Astrocyte (in vitro differentiated cells and primary cell): ENCODE results near the gene TEX29. TPM values are rescaled to one million over a fixed set of nuclear protein-coding genes. Genes with fewer than 3 reads are reported as not detected.

ENCODE experiments used
- DNase-seq: peaks from one replicate; pipeline ENCODE4 v3.0.0-alpha.2; 2010; ENCODE audit warnings: low read depth
- FAIRE-seq: peaks from 2 replicates; lab custom pipeline; 2011; peaks lifted over from hg19 to GRCh38; lab: Jason Lieb, UNC
- H2AFZ ChIP-seq: 2 replicates; pipeline ENCODE4 v1.6.0; 2012; ENCODE audit warnings: low read depth, low read length, inconsistent platforms
- H3K27ac ChIP-seq: 2 replicates; pipeline ENCODE4 v1.5.1; 2011; ENCODE audit warnings: low read depth, low read length, inconsistent platforms
- H3K27me3 ChIP-seq: 2 replicates; pipeline ENCODE4 v1.6.0; 2011; ENCODE audit warnings: low read length, inconsistent platforms; ENCODE audit not compliant: insufficient read depth
- H3K36me3 ChIP-seq: 2 replicates; pipeline ENCODE4 v1.5.1; 2011; ENCODE audit warnings: low read length, inconsistent platforms; ENCODE audit not compliant: insufficient read depth
- H3K4me1 ChIP-seq: 2 replicates; pipeline ENCODE4 v1.5.1; 2011; ENCODE audit warnings: low read length, inconsistent platforms; ENCODE audit not compliant: insufficient read depth
- H3K4me2 ChIP-seq: 2 replicates; pipeline ENCODE4 v1.6.0; 2012; ENCODE audit warnings: low read length, inconsistent platforms
- H3K4me3 ChIP-seq: 2 replicates; pipeline ENCODE4 v1.5.1; 2011; ENCODE audit warnings: low read depth, mild to moderate bottlenecking, low read length, inconsistent platforms; ENCODE audit not compliant: insufficient read depth
- H3K79me2 ChIP-seq: 2 replicates; pipeline ENCODE4 v1.6.0; 2012; ENCODE audit warnings: mild to moderate bottlenecking, low read length, inconsistent platforms; ENCODE audit not compliant: insufficient read depth
- H3K9ac ChIP-seq: 2 replicates; pipeline ENCODE4 v1.6.0; 2012; ENCODE audit warnings: mild to moderate bottlenecking, low read length, inconsistent platforms
- H3K9me3 ChIP-seq: 2 replicates; pipeline ENCODE4 v1.5.1; 2012; ENCODE audit warnings: low read depth, mild to moderate bottlenecking, low read length, inconsistent platforms; ENCODE audit not compliant: insufficient read depth
- H4K20me1 ChIP-seq: 2 replicates; pipeline ENCODE4 v1.6.0; 2012; ENCODE audit warnings: low read length, inconsistent platforms; ENCODE audit not compliant: insufficient read depth
- H3K27ac Mint-ChIP-seq: one replicate; pipeline ENCODE4 v1.8.0; 2021; ENCODE audit warnings: mild to moderate bottlenecking, mixed read lengths; ENCODE audit not compliant: unreplicated experiment
- H3K27me3 Mint-ChIP-seq: one replicate; pipeline ENCODE4 v1.8.0; 2021; ENCODE audit warnings: low read depth, mixed read lengths; ENCODE audit not compliant: unreplicated experiment
- H3K36me3 Mint-ChIP-seq: one replicate; pipeline ENCODE4 v1.8.0; 2021; ENCODE audit warnings: low read depth, mixed read lengths; ENCODE audit not compliant: unreplicated experiment
- H3K4me1 Mint-ChIP-seq: one replicate; pipeline ENCODE4 v1.8.0; 2021; ENCODE audit warnings: low read depth, mixed read lengths; ENCODE audit not compliant: unreplicated experiment
- H3K4me3 Mint-ChIP-seq: one replicate; pipeline ENCODE4 v1.8.0; 2021; ENCODE audit warnings: mild to moderate bottlenecking, moderate library complexity, mixed read lengths; ENCODE audit not compliant: unreplicated experiment
- H3K9me3 Mint-ChIP-seq: one replicate; pipeline ENCODE4 v1.8.0; 2021; ENCODE audit warnings: mild to moderate bottlenecking, mixed read lengths; ENCODE audit not compliant: unreplicated experiment
- EZH2 ChIP-seq: IDR thresholded peaks from 2 replicates; pipeline ENCODE4 v1.6.1; 2012; ENCODE audit warnings: mild to moderate bottlenecking, low read length, inconsistent platforms; ENCODE audit not compliant: insufficient read depth
- total RNA-seq: library from RNA; stranded (reverse); gene quantifications from 2 replicates; pipeline ENCODE4 v1.2.1, GENCODE V29; 2021
- TF ChIP-seq, protein P1 (sequence below): IDR thresholded peaks from 2 replicates; pipeline ENCODE4 v1.5.1; 2011; ENCODE audit warnings: low read depth, mild to moderate bottlenecking, inconsistent platforms, low read length, moderate library complexity; ENCODE audit not compliant: insufficient read depth

TEX29 gene
- total RNA-seq, 1 donor from 2014 or later = 0.43 TPM

DNA sequence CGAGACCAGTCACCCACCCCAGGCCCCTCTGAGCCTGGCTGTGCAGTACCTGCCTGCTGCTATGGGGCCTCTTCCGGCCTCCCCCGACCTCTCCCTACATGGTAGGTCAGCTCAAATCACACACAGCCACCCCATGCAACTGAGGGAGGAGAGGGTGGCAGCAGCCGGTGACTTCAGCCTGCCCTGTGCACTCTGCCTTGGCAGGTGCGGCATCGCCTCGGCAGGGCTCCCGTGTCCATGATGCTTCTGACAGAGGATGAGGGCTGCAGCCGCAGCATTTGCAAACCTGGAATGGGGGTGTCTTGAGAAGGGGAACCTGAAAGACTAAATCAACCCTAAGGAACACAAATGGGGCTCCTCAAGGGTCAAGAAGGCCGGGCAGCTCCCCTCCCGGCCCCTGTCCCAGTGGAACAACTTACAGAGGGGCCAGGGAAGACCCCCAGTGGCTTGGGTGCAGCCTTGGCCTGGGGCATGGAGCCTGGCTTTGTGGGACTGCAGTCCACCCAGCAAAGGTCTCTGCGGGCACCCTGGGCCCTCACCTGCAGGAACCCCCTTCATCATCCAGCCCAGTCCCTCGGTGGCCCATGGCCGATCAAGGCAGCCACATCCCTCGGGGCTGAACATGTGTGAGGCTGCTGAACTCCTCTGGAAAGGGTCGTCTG lies 6.7 kb downstream of the TEX29 start:
- Mint-ChIP-seq H3K4me3 (no peak overlapping the region), H3K4me1 (no peaks in the 10 kb centered on the region), H3K36me3 (peaks cover 17% of the 10 kb centered on the region), H3K9me3 (no peaks in the 10 kb centered on the region), H3K27me3 (peaks cover 17% of the 10 kb centered on the region), H3K27ac (no peak overlapping the region)
- Histone ChIP-seq H3K9ac (no peak overlapping the region), H3K9me3 (no peaks in the 10 kb centered on the region), H4K20me1 (no peaks in the 10 kb centered on the region), H2AFZ (no peak overlapping the region), H3K36me3 (no peaks in the 10 kb centered on the region), H3K4me1 (no peaks in the 10 kb centered on the region), H3K4me2 (no peak overlapping the region), H3K27me3 (no peaks in the 10 kb centered on the region), H3K79me2 (no peaks in the 10 kb centered on the region), H3K4me3 (no peak overlapping the region), H3K27ac (no peak overlapping the region)
- DNase-seq = no peak
- TF ChIP-seq EZH2 = no peak
- TF ChIP-seq, protein P1, sequence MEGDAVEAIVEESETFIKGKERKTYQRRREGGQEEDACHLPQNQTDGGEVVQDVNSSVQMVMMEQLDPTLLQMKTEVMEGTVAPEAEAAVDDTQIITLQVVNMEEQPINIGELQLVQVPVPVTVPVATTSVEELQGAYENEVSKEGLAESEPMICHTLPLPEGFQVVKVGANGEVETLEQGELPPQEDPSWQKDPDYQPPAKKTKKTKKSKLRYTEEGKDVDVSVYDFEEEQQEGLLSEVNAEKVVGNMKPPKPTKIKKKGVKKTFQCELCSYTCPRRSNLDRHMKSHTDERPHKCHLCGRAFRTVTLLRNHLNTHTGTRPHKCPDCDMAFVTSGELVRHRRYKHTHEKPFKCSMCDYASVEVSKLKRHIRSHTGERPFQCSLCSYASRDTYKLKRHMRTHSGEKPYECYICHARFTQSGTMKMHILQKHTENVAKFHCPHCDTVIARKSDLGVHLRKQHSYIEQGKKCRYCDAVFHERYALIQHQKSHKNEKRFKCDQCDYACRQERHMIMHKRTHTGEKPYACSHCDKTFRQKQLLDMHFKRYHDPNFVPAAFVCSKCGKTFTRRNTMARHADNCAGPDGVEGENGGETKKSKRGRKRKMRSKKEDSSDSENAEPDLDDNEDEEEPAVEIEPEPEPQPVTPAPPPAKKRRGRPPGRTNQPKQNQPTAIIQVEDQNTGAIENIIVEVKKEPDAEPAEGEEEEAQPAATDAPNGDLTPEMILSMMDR = no peak
- no peak for FAIRE-seq

- DNase-seq = no peak
- Mint-ChIP-seq H3K27ac (no peak overlapping the region), H3K4me3 (no peak overlapping the region), H3K36me3 (peaks cover 17% of the 10 kb centered on the region), H3K27me3 (peaks cover 17% of the 10 kb centered on the region), H3K9me3 (no peaks in the 10 kb centered on the region), H3K4me1 (no peaks in the 10 kb centered on the region)
- TF ChIP-seq EZH2 = no peak
- TF ChIP-seq, protein P1 = no peak
- Histone ChIP-seq H3K4me1 (no peaks in the 10 kb centered on the region), H4K20me1 (no peaks in the 10 kb centered on the region), H3K4me3 (no peak overlapping the region), H2AFZ (no peak overlapping the region), H3K27me3 (no peaks in the 10 kb centered on the region), H3K27ac (no peak overlapping the region), H3K9me3 (no peaks in the 10 kb centered on the region), H3K4me2 (no peak overlapping the region), H3K9ac (no peak overlapping the region), H3K36me3 (no peaks in the 10 kb centered on the region), H3K79me2 (no peaks in the 10 kb centered on the region)
- FAIRE-seq = no peak
Observed at GRCh38 chr13:111327730-111328573, 7.5 kb downstream of the TEX29 start.
